PC-3 (cell line): ENCODE measurements around the gene DBP.

Experiments used
- EZH2 ChIP-seq: fragments of 300-600 bp; sonication (generic); IDR thresholded peaks from one replicate; pipeline ENCODE4 v1.6.1; 2017; ENCODE audit warnings: antibody characterized with exemption, mild to moderate bottlenecking, low read length; ENCODE audit not compliant: unreplicated experiment
- EZH2phosphoT487 ChIP-seq: fragments of 300-600 bp; sonication (generic); IDR thresholded peaks from 2 replicates; pipeline ENCODE4 v1.6.1; 2018; ENCODE audit warnings: mild to moderate bottlenecking, antibody characterized with exemption, low read length, borderline replicate concordance
- TF ChIP-seq, protein P1 (sequence below): fragments of 300-600 bp; sonication (generic); conservative IDR thresholded peaks from 2 replicates; pipeline ENCODE4 v1.5.1; 2017; ENCODE audit warnings: antibody characterized with exemption, low read depth, mild to moderate bottlenecking, low read length

DNA sequence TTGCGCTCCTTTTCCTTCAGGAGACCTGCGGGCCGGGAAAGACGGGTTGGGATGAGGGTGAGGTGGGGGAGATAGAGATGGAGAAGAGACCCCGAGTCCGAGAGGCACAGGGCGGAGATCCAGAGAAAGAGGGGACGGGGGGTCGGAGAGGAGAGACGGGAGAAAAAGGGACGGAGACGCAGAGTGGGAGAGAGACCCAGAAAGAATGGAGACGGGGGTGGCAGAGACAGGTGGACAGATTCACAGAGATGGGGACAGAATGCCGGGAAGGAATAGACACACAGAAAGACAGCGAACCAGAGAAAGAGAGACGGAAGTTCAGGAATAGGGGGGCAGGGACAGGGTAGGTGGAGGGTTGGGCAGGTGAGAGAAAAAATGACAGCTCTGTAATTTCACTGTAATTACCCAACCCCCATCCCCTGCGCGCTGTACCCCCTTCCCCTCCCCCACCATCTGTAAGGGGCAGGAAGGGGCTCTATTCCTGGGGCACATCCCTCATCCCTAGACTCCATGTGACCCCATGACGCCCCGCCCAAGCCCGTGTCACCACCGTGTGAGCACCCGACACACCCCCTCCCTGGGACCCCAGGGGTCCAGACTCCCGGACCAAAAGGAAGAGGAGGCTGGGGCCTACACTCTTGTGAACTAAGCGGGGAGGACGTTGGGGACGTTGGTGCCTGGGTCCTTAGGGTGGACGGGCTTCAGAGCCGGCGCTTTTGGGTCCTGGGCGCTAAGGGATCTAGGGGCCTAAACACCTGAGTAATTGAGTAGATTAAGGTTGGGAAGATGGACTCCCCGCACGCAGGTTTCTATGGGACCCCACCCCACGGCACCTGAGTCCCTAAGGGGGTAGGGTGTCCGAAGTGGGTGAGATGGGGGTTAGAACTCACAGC lies 967 bp downstream of the DBP start:
- TF ChIP-seq, protein P1, sequence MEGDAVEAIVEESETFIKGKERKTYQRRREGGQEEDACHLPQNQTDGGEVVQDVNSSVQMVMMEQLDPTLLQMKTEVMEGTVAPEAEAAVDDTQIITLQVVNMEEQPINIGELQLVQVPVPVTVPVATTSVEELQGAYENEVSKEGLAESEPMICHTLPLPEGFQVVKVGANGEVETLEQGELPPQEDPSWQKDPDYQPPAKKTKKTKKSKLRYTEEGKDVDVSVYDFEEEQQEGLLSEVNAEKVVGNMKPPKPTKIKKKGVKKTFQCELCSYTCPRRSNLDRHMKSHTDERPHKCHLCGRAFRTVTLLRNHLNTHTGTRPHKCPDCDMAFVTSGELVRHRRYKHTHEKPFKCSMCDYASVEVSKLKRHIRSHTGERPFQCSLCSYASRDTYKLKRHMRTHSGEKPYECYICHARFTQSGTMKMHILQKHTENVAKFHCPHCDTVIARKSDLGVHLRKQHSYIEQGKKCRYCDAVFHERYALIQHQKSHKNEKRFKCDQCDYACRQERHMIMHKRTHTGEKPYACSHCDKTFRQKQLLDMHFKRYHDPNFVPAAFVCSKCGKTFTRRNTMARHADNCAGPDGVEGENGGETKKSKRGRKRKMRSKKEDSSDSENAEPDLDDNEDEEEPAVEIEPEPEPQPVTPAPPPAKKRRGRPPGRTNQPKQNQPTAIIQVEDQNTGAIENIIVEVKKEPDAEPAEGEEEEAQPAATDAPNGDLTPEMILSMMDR: no peak
- TF ChIP-seq EZH2phosphoT487 (no peak), EZH2 (no peak)
